Panc1 (cell line): ENCODE measurements around the gene IMPDH2.

Experiments
- CTCF ChIP-seq: fragments of 450-650 bp; IDR thresholded peaks from 2 replicates; pipeline ENCODE4 v1.5.1; 2017; ENCODE audit warnings: mild to moderate bottlenecking
- POLR2AphosphoS5 ChIP-seq: IDR thresholded peaks from 2 replicates; pipeline ENCODE4 v1.6.1; 2012; ENCODE audit warnings: mild to moderate bottlenecking, low read depth, low read length, moderate library complexity
- REST ChIP-seq, 2 experiments: IDR thresholded peaks; 2 replicates each; pipeline ENCODE4 v1.6.1; 2011 to 2012; ENCODE audit warnings: low read depth in 2 of 2, control low read depth in 1 of 2, low read length in 1 of 2, mild to moderate bottlenecking in 1 of 2, moderate library complexity in 1 of 2; ENCODE audit not compliant: insufficient read depth in 1 of 2

DNA sequence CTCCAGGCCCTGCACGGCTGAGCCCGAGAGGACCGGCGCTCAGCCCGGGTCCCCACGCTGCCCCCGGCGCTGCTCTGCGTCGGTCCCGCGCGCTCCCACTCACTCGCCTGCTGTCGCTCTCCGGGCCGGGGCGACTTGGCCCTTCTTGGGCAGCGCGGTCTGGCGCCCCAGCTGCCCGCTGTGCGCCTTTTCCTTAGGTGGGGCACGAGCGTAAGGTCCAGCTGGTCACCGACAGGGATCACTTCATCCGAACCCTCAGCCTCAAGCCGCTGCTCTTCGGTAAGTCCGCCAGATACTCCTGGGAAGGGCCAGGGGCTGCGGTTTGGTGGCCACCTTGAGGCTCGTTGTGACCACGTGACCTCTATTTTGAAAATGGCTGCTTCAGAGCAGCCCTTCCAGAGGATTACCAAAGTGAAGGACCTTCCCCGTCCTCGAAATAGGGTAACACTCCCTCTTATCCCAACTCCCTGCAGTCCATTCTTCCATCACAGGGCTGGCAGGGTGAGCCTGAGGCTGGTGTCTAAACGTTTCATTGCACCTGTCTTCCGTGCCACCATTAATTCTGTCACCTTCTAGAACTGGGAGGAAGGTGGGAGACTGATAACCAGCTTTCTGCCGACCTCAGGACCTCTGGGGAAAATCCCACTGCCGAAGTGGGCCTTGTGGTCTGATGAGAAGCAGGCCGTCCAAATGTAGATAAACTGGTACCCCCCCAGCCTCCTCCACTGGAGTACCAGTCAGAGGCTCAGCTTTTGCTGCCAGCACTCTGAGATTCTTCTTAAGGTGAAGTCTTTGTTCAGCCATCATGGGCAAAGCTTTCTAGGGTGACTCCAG is 38.3 kb downstream of the IMPDH2 start:
- TF ChIP-seq REST (IDR thresholded peaks at IDR 0.05; ENCODE audit: insufficient read depth in 1 of 2, low read depth in 2 of 2, low read length in 1 of 2) (no peak), CTCF (no peak), POLR2AphosphoS5 (no peak)
